HEK293T (cell line): ENCODE results near the gene PLEKHG4.

Experiments used
- CTCF ChIA-PET: fragments of 350-600 bp; formaldehyde crosslinking; extraction: SDS; loops from one replicate; lab custom pipeline; 2021; ENCODE audit warnings: antibody characterized with exemption, inconsistent platforms; lab: Yijun Ruan, JAX
- POLR2A ChIA-PET: fragments of 350-600 bp; formaldehyde crosslinking; extraction: SDS; loops from one replicate; lab custom pipeline; 2020; ENCODE audit warnings: antibody characterized with exemption, inconsistent platforms; lab: Yijun Ruan, JAX
- DNase-seq: peaks from one replicate; pipeline ENCODE4 v3.0.0; 2012; ENCODE audit warnings: mixed read lengths; ENCODE audit errors: extremely low spot score
- ARNT ChIP-seq: fragments of 450-650 bp; IDR thresholded peaks from 2 replicates; pipeline ENCODE4 v1.6.1; 2017; ENCODE audit warnings: mild to moderate bottlenecking
- BHLHE40 ChIP-seq: fragments of 450-650 bp; IDR thresholded peaks from 2 replicates; pipeline ENCODE4 v1.6.1; 2016; ENCODE audit warnings: mild to moderate bottlenecking, moderate library complexity, borderline replicate concordance
- CTBP1 ChIP-seq: fragments of 450-650 bp; IDR thresholded peaks from 2 replicates; pipeline ENCODE4 v1.6.1; 2016; ENCODE audit warnings: borderline replicate concordance
- ELF4 ChIP-seq: fragments of 450-650 bp; IDR thresholded peaks from 2 replicates; pipeline ENCODE4 v1.6.1; 2017; ENCODE audit warnings: antibody characterized with exemption
- FOXA1 ChIP-seq: fragments of 450-650 bp; IDR thresholded peaks from 2 replicates; pipeline ENCODE4 v1.6.1; 2016; ENCODE audit warnings: mild to moderate bottlenecking
- FOXK2 ChIP-seq: fragments of 450-650 bp; IDR thresholded peaks from 2 replicates; pipeline ENCODE4 v1.6.1; 2016; ENCODE audit warnings: mild to moderate bottlenecking
- FOXM1 ChIP-seq: fragments of 450-650 bp; IDR thresholded peaks from 2 replicates; pipeline ENCODE4 v1.6.1; 2017; ENCODE audit warnings: mild to moderate bottlenecking, borderline replicate concordance
- HDGF ChIP-seq: fragments of 450-650 bp; IDR thresholded peaks from 2 replicates; pipeline ENCODE4 v1.6.1; 2017; ENCODE audit warnings: antibody characterized with exemption, borderline replicate concordance
- L3MBTL2 ChIP-seq: fragments of 450-650 bp; conservative IDR thresholded peaks from 2 replicates; pipeline ENCODE4 v1.6.1; 2016; ENCODE audit warnings: mild to moderate bottlenecking
- LEF1 ChIP-seq: fragments of 450-650 bp; IDR thresholded peaks from 2 replicates; pipeline ENCODE4 v1.6.1; 2017; ENCODE audit warnings: mild to moderate bottlenecking, borderline replicate concordance
- NFRKB ChIP-seq: fragments of 450-650 bp; IDR thresholded peaks from 2 replicates; pipeline ENCODE4 v1.6.1; 2016; ENCODE audit warnings: mild to moderate bottlenecking, moderate library complexity
- SP1 ChIP-seq: fragments of 450-650 bp; IDR thresholded peaks from 2 replicates; pipeline ENCODE4 v1.6.1; 2017
- SUZ12 ChIP-seq: fragments of 450-650 bp; IDR thresholded peaks from 2 replicates; pipeline ENCODE4 v1.6.1; 2016; ENCODE audit warnings: mild to moderate bottlenecking
- TARDBP ChIP-seq: fragments of 450-650 bp; IDR thresholded peaks from 2 replicates; pipeline ENCODE4 v1.6.1; 2016
- ZNF384 ChIP-seq: fragments of 450-650 bp; IDR thresholded peaks from 2 replicates; pipeline ENCODE4 v1.6.1; 2016
- TF ChIP-seq, protein P1 (sequence below): fragments of 450-650 bp; IDR thresholded peaks from 2 replicates; pipeline ENCODE4 v1.6.1; 2016

PLEKHG4 gene

DNA sequence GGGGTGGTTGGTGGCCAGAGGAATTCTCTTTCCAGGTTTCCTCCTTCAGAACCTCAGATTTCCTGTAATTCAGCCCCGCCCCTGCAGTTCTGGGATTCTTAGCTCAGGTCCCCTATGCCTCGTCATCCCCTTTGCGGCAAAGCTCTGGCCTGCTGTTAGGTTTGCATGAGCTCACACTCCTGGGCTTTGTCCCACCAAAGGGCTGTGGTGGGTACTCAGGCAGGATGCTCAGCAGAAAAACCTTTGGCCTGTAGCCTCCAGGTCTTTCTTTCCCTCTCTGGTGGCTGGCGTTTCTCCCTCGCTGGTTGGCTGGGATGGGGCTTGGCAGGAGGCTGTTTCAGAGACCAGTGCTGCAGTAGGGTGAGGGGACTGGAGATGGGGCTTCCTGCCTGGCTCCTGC is 9.6 kb upstream of the PLEKHG4 start:
- POLR2A ChIA-PET, result interaction anchor here (0.7 kb wide), 1 partner anchor 22 kb away, joined by 3 read pairs; no protein-coding TSS in a partner anchor
- DNase-seq, result no peak
- no peak for TF ChIP-seq ZNF384
- no peak for TF ChIP-seq FOXM1
- no peak for TF ChIP-seq FOXK2
- TF ChIP-seq TARDBP, result no peak
- no peak for TF ChIP-seq FOXA1
- TF ChIP-seq SP1, result no peak
- no peak for TF ChIP-seq ELF4
- TF ChIP-seq L3MBTL2, result no peak
- no peak for TF ChIP-seq SUZ12
- no peak for TF ChIP-seq NFRKB
- TF ChIP-seq CTBP1, result no peak
- no peak for TF ChIP-seq BHLHE40
- no peak for TF ChIP-seq LEF1
- no peak for TF ChIP-seq HDGF
- TF ChIP-seq, protein P1, sequence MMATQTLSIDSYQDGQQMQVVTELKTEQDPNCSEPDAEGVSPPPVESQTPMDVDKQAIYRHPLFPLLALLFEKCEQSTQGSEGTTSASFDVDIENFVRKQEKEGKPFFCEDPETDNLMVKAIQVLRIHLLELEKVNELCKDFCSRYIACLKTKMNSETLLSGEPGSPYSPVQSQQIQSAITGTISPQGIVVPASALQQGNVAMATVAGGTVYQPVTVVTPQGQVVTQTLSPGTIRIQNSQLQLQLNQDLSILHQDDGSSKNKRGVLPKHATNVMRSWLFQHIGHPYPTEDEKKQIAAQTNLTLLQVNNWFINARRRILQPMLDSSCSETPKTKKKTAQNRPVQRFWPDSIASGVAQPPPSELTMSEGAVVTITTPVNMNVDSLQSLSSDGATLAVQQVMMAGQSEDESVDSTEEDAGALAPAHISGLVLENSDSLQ, result no peak
- no peak for TF ChIP-seq ARNT
- CTCF ChIA-PET, result interaction anchor here (0.6 kb wide), 1 partner anchor 11 kb away, joined by 4 read pairs; no protein-coding TSS in a partner anchor

DNA sequence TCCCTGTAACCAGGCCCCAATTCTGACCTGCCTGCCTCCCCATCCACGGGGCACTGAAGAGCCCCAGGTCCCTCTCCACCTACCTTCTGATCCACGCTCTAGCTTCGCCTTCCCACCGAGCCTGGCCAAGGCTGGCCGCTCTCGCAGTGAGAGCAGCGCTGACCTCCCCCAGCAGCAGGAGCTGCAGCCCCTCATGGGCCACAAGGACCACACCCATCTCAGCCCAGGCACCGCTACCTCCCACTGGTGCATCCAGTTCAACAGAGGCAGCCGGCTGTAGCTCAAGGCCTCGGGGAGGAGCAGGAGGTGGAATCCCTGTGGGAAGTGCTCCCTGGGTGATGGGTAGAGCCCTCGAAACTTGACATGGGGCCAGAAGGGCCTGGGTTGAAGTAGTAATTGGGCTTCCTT is 8.4 kb upstream of the PLEKHG4 start:
- CTCF ChIA-PET, result interaction anchor here (0.8 kb wide), 1 partner anchor 10 kb away, joined by 3 read pairs; no protein-coding TSS in a partner anchor

DNA sequence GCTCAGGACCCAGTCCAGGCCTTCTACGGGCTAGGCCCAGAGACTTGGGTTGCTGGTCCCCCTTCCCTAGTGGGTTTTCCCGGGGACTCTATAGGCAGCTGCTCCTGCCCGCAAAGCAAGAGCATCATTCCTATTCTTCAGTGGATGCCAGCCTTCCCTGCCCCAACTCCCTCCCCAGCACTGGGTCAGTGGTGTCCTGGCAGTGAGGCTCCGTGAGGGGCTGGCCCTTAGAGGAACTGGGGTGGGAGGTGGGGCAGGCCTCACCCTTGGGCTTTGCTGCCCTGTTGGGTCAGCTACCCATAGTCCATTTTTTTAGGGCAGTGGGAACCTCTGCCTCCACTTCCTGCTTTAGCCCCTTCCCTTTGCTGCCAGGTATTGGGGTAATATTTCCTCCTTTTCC is 7.9 kb upstream of the PLEKHG4 start:
- ChIA-PET CTCF (interaction anchor here (0.8 kb wide), 1 partner anchor 11 kb away, joined by 3 read pairs; no protein-coding TSS in a partner anchor), POLR2A (interaction anchor here (1.1 kb wide), 1 partner anchor 12 kb away, joined by 3 read pairs; no protein-coding TSS in a partner anchor)
- DNase-seq, result no peak
- no peak for TF ChIP-seq L3MBTL2
- no peak for TF ChIP-seq BHLHE40
- TF ChIP-seq CTBP1, result no peak
- no peak for TF ChIP-seq SP1
- TF ChIP-seq ELF4, result no peak
- TF ChIP-seq ARNT, result no peak
- no peak for TF ChIP-seq NFRKB
- TF ChIP-seq HDGF, result no peak

More for the DNA sequence above, 8.4 kb upstream of the PLEKHG4 start:
- no peak for TF ChIP-seq L3MBTL2
- no peak for TF ChIP-seq SP1
- no peak for TF ChIP-seq FOXA1
- no peak for TF ChIP-seq TARDBP
- no peak for TF ChIP-seq NFRKB
- no peak for TF ChIP-seq ZNF384
- TF ChIP-seq CTBP1, result no peak
- TF ChIP-seq FOXM1, result no peak
- no peak for TF ChIP-seq SUZ12
- TF ChIP-seq, protein P1, result no peak
- TF ChIP-seq LEF1, result no peak
- no peak for TF ChIP-seq FOXK2
- TF ChIP-seq HDGF, result no peak
- TF ChIP-seq ARNT, result no peak
- no peak for TF ChIP-seq ELF4
- TF ChIP-seq BHLHE40, result no peak
- DNase-seq, result no peak
- POLR2A ChIA-PET, result interaction anchor here (1.1 kb wide), 1 partner anchor 11 kb away, joined by 3 read pairs; no protein-coding TSS in a partner anchor

DNA sequence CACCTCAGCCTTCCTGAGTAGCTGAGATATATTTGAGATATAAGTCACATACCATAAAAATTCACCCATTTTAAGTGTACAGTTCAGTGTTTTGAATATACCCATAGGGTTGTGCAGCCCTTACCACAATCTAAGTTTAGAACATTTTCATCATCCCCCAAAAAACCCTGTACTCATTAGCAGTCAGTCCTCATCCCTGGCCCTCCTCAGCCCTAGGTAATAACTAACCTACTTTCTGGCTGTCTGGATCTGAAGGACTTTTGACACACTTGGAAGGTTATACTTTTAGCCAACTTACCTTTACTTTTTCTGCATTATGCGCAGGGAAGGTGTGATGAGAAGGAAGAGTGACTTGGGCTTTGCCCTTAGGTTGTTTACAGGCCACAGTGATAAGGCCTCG is 4.0 kb upstream of the PLEKHG4 start:
- POLR2A ChIA-PET, result no interaction called here
- CTCF ChIA-PET, result no interaction called here
- no peak for DNase-seq
- TF ChIP-seq FOXK2, result no peak
- TF ChIP-seq ELF4, result no peak
- no peak for TF ChIP-seq HDGF
- TF ChIP-seq NFRKB, result no peak
- TF ChIP-seq BHLHE40, result no peak
- TF ChIP-seq LEF1, result no peak

DNA sequence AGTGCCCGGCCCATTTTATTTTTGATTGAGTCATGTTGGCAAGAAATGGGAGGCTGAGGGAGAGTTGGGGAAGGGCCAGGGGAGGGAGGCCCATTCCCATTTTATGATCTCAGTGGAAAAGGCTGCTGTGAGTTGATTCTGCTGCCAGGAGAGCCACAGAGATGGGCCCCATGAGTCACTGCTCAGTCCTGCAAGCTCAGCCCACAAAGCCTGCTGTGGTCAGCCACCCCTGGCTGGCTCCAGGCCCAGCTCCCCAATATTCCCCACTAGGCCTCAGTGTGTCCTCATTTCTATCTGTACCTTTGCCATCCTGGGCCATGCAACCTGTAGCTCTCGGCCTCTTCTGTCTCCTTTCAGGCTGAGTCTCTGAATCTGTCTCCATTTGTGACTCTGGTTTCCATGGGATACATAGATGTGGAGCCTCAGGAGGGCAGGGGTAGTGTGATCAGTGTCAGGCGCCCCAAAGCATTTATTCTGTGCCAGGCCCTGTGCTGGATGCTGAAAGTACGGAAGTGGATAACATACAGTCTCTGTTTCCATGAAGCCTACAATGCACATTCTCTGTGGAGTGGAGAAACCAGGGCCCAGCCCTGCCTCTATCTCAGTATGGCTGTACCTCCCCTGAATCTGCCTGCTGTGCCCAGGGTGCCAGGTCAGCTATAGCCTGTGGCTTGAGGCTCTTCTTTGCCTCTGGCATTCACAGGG is 1.9 kb upstream of the PLEKHG4 start:
- POLR2A ChIA-PET, result interaction anchor here (1.2 kb wide), 1 partner anchor 9 kb away, joined by 3 read pairs; no protein-coding TSS in a partner anchor
- CTCF ChIA-PET, result interaction anchor here (1.5 kb wide), 1 partner anchor 17 kb away, joined by 4 read pairs; no protein-coding TSS in a partner anchor
- TF ChIP-seq FOXM1 (no peak), CTBP1 (no peak), ELF4 (no peak), FOXK2 (no peak)

DNA sequence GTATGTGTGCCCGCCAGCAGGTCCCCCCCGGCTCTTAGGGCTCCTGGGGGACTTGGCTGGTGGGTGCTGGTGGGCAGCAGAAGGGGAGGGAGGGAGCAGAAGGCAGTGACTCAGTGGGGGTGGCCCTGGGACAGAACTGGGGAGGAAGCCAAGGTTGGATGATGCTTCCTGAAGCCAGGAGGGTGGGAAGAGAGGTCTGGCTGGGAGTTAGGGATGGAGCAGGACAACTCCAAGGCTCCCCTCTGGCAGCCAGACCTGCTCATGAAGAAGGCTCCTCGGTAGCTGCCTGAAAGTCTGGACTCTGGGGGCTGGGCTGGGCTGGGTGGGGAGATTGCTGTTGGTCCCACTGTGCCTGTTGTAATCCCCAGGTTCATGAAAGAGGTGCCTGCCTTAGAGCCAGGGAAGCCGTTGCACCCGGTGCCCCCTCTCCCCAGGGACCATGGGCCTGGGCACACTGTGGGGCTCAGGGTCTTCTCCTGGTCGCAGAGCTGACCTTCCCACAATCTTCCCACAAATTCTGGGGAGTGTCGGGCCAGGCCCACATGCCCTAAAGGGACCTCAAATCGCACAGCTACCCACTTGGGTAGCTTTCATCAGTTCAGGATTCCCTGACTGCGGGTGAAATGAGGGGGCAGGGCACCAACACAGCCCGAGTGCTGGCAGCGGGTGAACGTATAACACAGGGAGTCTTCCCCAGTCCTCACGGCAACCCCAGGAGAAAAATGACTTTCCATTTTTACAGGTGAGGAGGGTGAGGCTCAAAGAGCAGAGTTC is 1.1 kb upstream of the PLEKHG4 start:
- POLR2A ChIA-PET, result interaction anchor here (0.6 to 1.3 kb wide), 4 partner anchors 10 to 60 kb away, joined by 3 read pairs; partner anchors contain the start of gene TMEM208
- DNase-seq, result no peak
- CTCF ChIA-PET, result interaction anchor here (0.9 to 1.5 kb wide), 5 partner anchors 13 to 139 kb away, joined by 3 to 5 read pairs (median 4); partner anchors contain the start of genes KCTD19, LRRC36 and ZDHHC1

More for the DNA sequence above, 1.9 kb upstream of the PLEKHG4 start:
- DNase-seq, result no peak

More for the DNA sequence above, 1.1 kb upstream of the PLEKHG4 start:
- no peak for TF ChIP-seq NFRKB
- TF ChIP-seq BHLHE40, result no peak
- TF ChIP-seq FOXM1, result no peak
- no peak for TF ChIP-seq FOXA1
- TF ChIP-seq ZNF384, result no peak
- no peak for TF ChIP-seq HDGF
- TF ChIP-seq FOXK2, result no peak
- TF ChIP-seq, protein P1, result no peak
- TF ChIP-seq ELF4, result no peak
- TF ChIP-seq CTBP1, result no peak
- no peak for TF ChIP-seq SUZ12
- TF ChIP-seq ARNT, result no peak
